HEK293T (cell line): ENCODE results near the gene CYP19A1.

Experiments
- CTCF ChIA-PET: fragments of 350-600 bp; formaldehyde crosslinking; extraction: SDS; loops from one replicate; lab custom pipeline; 2021; ENCODE audit warnings: antibody characterized with exemption, inconsistent platforms; lab: Yijun Ruan, JAX
- POLR2A ChIA-PET: fragments of 350-600 bp; formaldehyde crosslinking; extraction: SDS; loops from one replicate; lab custom pipeline; 2020; ENCODE audit warnings: antibody characterized with exemption, inconsistent platforms; lab: Yijun Ruan, JAX
- DNase-seq: peaks from one replicate; pipeline ENCODE4 v3.0.0; 2012; ENCODE audit warnings: mixed read lengths; ENCODE audit errors: extremely low spot score
- ARNT ChIP-seq: fragments of 450-650 bp; IDR thresholded peaks from 2 replicates; pipeline ENCODE4 v1.6.1; 2017; ENCODE audit warnings: mild to moderate bottlenecking
- BHLHE40 ChIP-seq: fragments of 450-650 bp; IDR thresholded peaks from 2 replicates; pipeline ENCODE4 v1.6.1; 2016; ENCODE audit warnings: mild to moderate bottlenecking, moderate library complexity, borderline replicate concordance
- CTBP1 ChIP-seq: fragments of 450-650 bp; IDR thresholded peaks from 2 replicates; pipeline ENCODE4 v1.6.1; 2016; ENCODE audit warnings: borderline replicate concordance
- ELF4 ChIP-seq: fragments of 450-650 bp; IDR thresholded peaks from 2 replicates; pipeline ENCODE4 v1.6.1; 2017; ENCODE audit warnings: antibody characterized with exemption
- FOXA1 ChIP-seq: fragments of 450-650 bp; IDR thresholded peaks from 2 replicates; pipeline ENCODE4 v1.6.1; 2016; ENCODE audit warnings: mild to moderate bottlenecking
- FOXK2 ChIP-seq: fragments of 450-650 bp; IDR thresholded peaks from 2 replicates; pipeline ENCODE4 v1.6.1; 2016; ENCODE audit warnings: mild to moderate bottlenecking
- FOXM1 ChIP-seq: fragments of 450-650 bp; IDR thresholded peaks from 2 replicates; pipeline ENCODE4 v1.6.1; 2017; ENCODE audit warnings: mild to moderate bottlenecking, borderline replicate concordance
- HDGF ChIP-seq: fragments of 450-650 bp; IDR thresholded peaks from 2 replicates; pipeline ENCODE4 v1.6.1; 2017; ENCODE audit warnings: antibody characterized with exemption, borderline replicate concordance
- L3MBTL2 ChIP-seq: fragments of 450-650 bp; conservative IDR thresholded peaks from 2 replicates; pipeline ENCODE4 v1.6.1; 2016; ENCODE audit warnings: mild to moderate bottlenecking
- LEF1 ChIP-seq: fragments of 450-650 bp; IDR thresholded peaks from 2 replicates; pipeline ENCODE4 v1.6.1; 2017; ENCODE audit warnings: mild to moderate bottlenecking, borderline replicate concordance
- NFRKB ChIP-seq: fragments of 450-650 bp; IDR thresholded peaks from 2 replicates; pipeline ENCODE4 v1.6.1; 2016; ENCODE audit warnings: mild to moderate bottlenecking, moderate library complexity
- PKNOX1 ChIP-seq: fragments of 450-650 bp; IDR thresholded peaks from 2 replicates; pipeline ENCODE4 v1.6.1; 2016
- SP1 ChIP-seq: fragments of 450-650 bp; IDR thresholded peaks from 2 replicates; pipeline ENCODE4 v1.6.1; 2017
- SUZ12 ChIP-seq: fragments of 450-650 bp; IDR thresholded peaks from 2 replicates; pipeline ENCODE4 v1.6.1; 2016; ENCODE audit warnings: mild to moderate bottlenecking
- TARDBP ChIP-seq: fragments of 450-650 bp; IDR thresholded peaks from 2 replicates; pipeline ENCODE4 v1.6.1; 2016
- ZNF384 ChIP-seq: fragments of 450-650 bp; IDR thresholded peaks from 2 replicates; pipeline ENCODE4 v1.6.1; 2016

Gene CYP19A1

GRCh38 chr15:51369451-51369761 lies 31.0 kb upstream of the CYP19A1 start:
- no peak for TF ChIP-seq ELF4
- ChIA-PET POLR2A (no interaction called here), CTCF (interaction anchor here (0.7 kb wide), 1 partner anchor 7 kb away, joined by 3 read pairs; no protein-coding TSS in a partner anchor)
- DNase-seq = no peak

GRCh38 chr15:51368751-51369450 lies 30.5 kb upstream of the CYP19A1 start:
- no peak for DNase-seq
- POLR2A ChIA-PET = no interaction called here
- CTCF ChIA-PET = interaction anchor here (0.6 to 0.7 kb wide), 2 partner anchors 13 to 25 kb away, joined by 3 to 5 read pairs; no protein-coding TSS in a partner anchor
- TF ChIP-seq ZNF384 = no peak
- no peak for TF ChIP-seq SP1
- no peak for TF ChIP-seq TARDBP
- TF ChIP-seq ELF4 = no peak
- no peak for TF ChIP-seq BHLHE40
- no peak for TF ChIP-seq CTBP1
- no peak for TF ChIP-seq PKNOX1
- TF ChIP-seq FOXA1 = no peak
- no peak for TF ChIP-seq LEF1
- TF ChIP-seq L3MBTL2 = no peak
- no peak for TF ChIP-seq SUZ12
- TF ChIP-seq NFRKB = no peak
- TF ChIP-seq HDGF = no peak
- no peak for TF ChIP-seq FOXM1

- no peak for TF ChIP-seq ELF4
- no peak for TF ChIP-seq PKNOX1
- TF ChIP-seq FOXM1 = no peak
- no peak for TF ChIP-seq TARDBP
- no peak for TF ChIP-seq FOXK2
- no peak for TF ChIP-seq BHLHE40
- no peak for TF ChIP-seq LEF1
- no peak for TF ChIP-seq L3MBTL2
- TF ChIP-seq FOXA1 = no peak
- TF ChIP-seq CTBP1 = no peak
- TF ChIP-seq SUZ12 = no peak
- TF ChIP-seq SP1 = no peak
- no peak for TF ChIP-seq NFRKB
- TF ChIP-seq HDGF = no peak
- no peak for TF ChIP-seq ARNT
- no peak for TF ChIP-seq ZNF384
- ChIA-PET POLR2A (no interaction called here), CTCF (interaction anchor here (0.7 kb wide), 1 partner anchor 25 kb away, joined by 5 read pairs; no protein-coding TSS in a partner anchor)
- no peak for DNase-seq
Measured at GRCh38 chr15:51368307-51368706, 29.9 kb upstream of the CYP19A1 start.

DNA sequence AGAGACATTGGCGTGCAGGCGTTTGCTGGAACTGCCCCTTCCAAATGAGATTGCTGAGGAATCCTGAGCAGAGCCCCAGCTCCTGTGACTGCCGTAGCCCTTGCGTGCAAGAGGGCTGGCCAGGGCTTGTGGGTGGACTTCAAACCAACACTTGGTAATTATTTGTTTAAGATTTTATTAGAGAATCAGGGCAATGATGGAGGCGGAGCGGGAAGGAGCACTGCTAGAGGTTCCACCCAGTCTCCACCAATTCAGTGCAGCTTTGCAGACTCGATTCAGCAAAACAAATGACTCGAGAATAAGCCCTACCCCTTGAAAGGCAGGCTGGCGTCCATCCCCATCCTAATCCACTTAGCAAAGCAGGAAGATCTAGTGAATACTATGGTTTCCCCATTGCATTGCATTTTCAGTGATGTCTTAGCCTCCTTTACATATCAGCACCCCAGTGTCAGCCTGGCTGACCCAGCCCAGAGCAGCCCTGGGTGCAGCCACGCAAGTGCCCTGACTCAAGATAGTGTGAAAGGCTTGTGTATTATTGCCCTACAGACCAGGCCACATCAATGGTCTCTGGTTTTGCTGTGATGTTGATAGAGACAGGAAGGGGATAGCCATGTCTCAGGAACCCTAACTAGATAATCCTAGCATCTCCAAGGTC lies 29.1 kb upstream of the CYP19A1 start:
- no peak for TF ChIP-seq L3MBTL2
- ChIA-PET CTCF (no interaction called here), POLR2A (no interaction called here)
- DNase-seq = no peak

GRCh38 chr15:51366920-51367319 lies 28.5 kb upstream of the CYP19A1 start:
- ChIA-PET POLR2A (no interaction called here), CTCF (no interaction called here)
- no peak for DNase-seq
- TF ChIP-seq NFRKB = no peak
- TF ChIP-seq SP1 = no peak
- TF ChIP-seq BHLHE40 = no peak
- no peak for TF ChIP-seq L3MBTL2
- TF ChIP-seq FOXM1 = no peak
- TF ChIP-seq ELF4 = no peak
- TF ChIP-seq FOXA1 = no peak
- no peak for TF ChIP-seq PKNOX1
- no peak for TF ChIP-seq ZNF384
- no peak for TF ChIP-seq LEF1
- no peak for TF ChIP-seq CTBP1
- TF ChIP-seq HDGF = no peak
- no peak for TF ChIP-seq SUZ12

DNA sequence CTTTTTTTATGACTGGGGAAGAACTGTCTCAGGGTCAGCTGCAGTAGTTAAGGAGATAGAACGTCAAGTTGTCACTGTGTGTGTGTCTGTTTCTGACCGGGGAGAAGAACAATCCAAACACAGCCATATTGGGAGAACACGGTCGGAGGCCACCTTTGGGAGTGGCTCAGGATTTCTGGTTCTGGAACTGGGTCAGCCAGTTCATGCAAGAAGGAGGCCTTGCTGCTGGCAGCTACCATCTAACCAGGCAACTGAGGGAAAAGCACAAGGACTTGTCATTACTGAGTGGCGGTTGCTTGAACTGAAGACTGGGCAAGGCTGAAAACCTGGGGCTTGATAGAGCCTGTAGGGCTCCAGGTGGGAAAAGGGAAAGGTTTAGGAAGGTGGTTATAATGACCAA lies 27.7 kb upstream of the CYP19A1 start:
- ChIA-PET POLR2A (no interaction called here), CTCF (no interaction called here)
- TF ChIP-seq ZNF384 = no peak
- DNase-seq = no peak
